ENCODE measurements around the gene TMEM108. TPM values are rescaled to one million over a fixed set of nuclear protein-coding genes. Genes with fewer than 3 reads are reported as not detected.

Gene TMEM108
- total and polyA plus RNA-seq, 10 of the 15 experiments (the other 5 are each of a cell fraction or from before 2014, with no cell fraction given): 0.02 to 0.58 (median 0.12) TPM; not detected in 5

- no peak for TF ChIP-seq IRF5 (IDR thresholded peaks at IDR 0.05; ENCODE audit: borderline replicate concordance)
- no peak for TF ChIP-seq LARP7 (IDR thresholded peaks at IDR 0.05)
- TF ChIP-seq RELA (IDR thresholded peaks at IDR 0.05; ENCODE audit: borderline replicate concordance, partially characterized antibody): no peak
Observed at GRCh38 chr3:133158686-133159085, 120.5 kb downstream of the TMEM108 start (continued).

GRCh38 chr3:133159498-133160475 lies 121.6 kb downstream of the TMEM108 start:
- no peak for DNase-seq (ENCODE audit: low read depth, low spot score)
- ChIA-PET CTCF (no interaction called here), RAD21 (ENCODE audit: unreplicated experiment) (no interaction called here), POLR2A (no interaction called here), SMC1A (ENCODE audit: uncharacterized antibody, unreplicated experiment) (no interaction called here)
- FAIRE-seq: peak; percentile 44
- Histone ChIP-seq H3K27ac (ENCODE audit: control insufficient read depth, insufficient read depth) (no peak overlapping the region; the same call in 1 of the 2 replicates), H3K27me3 (replicated peaks in 1 of 2; ENCODE audit: control insufficient read depth in 2 of 2, insufficient read depth in 2 of 2, low read length in 1 of 2) (no peaks in the 10 kb centered on the region), H3K36me3 (ENCODE audit: control insufficient read depth in 2 of 2, insufficient read depth in 2 of 2, low read length in 1 of 2) (no peaks in the 10 kb centered on the region), H3K9me3 (replicated peaks; ENCODE audit: control insufficient read depth, insufficient read depth, low read length) (no peaks in the 10 kb centered on the region), H4K20me1 (ENCODE audit: control insufficient read depth, insufficient read depth) (no peaks in the 10 kb centered on the region), H3K4me3 (no peak overlapping the region), H3K4me2 (ENCODE audit: control insufficient read depth, insufficient read depth) (peak overlapping the region; percentile 11; the same call in 1 of the 2 replicates), H2AFZ (ENCODE audit: control insufficient read depth, low read depth, low read length) (peak overlapping the region; percentile 51), H3K4me1 (ENCODE audit: control insufficient read depth, insufficient read depth, low read length) (peaks cover 8% of the 10 kb centered on the region; the same call in 1 of the 2 replicates), H3K79me2 (ENCODE audit: control insufficient read depth, insufficient read depth, low read length) (no peaks in the 10 kb centered on the region), H3K9ac (ENCODE audit: control insufficient read depth, insufficient read depth, low read length) (no peak overlapping the region)
- no TSS peak for BruUV-seq (replicated peaks)
- intact Hi-C loops (cut with micrococcal nuclease; ENCODE audit: unreplicated experiment) (no loop called here), in situ Hi-C loops (cut with MboI) (no loop called here)
- peak; percentile 79 for ATAC-seq
- WGBS (ENCODE audit: insufficient coverage, insufficient replicate concordance, low lambda C conversion rate, missing lambda C conversion rate): 44% methylated on average over 12 of the region's 12 CpGs
- no peak for TF ChIP-seq RUNX3 (IDR thresholded peaks at IDR 0.05; ENCODE audit: low read length)
- TF ChIP-seq SPI1 (IDR thresholded peaks at IDR 0.05; ENCODE audit: borderline replicate concordance, insufficient read depth, low read depth, low read length): peak; percentile 70; the same call in 1 of the 2 replicates

Measured in GM12878 (cell line).